Esophagus muscularis mucosa (tissue), 4 donors: ENCODE results near the gene KLC1. TPM values are rescaled to one million over a fixed set of nuclear protein-coding genes. Genes with fewer than 3 reads are reported as not detected.
A peak's percentile ranks its signal among the peaks of the same experiment; 100 is the strongest.

Source experiments
- DNase-seq: peaks from one replicate; pipeline ENCODE4 v3.0.0-alpha.2; 2017; ENCODE audit errors: extremely low spot score
- H3K27ac ChIP-seq, 4 donors: fragments of 200-600 bp; sonication (generic); replicated peaks in 1 of 4; 1 replicate in 3 of 4; 2 replicates in 1 of 4; pipeline ENCODE4 v1.5.1; 2016 to 2019; ENCODE audit warnings: mild to moderate bottlenecking in 1 of 4
- H3K27me3 ChIP-seq, 4 donors: fragments of 200-600 bp; sonication (generic); one replicate each; pipeline versions ENCODE4 v1.5.1 to v1.6.0; 2016 to 2019
- H3K36me3 ChIP-seq, 4 donors: fragments of 200-600 bp; sonication (generic); one replicate each; pipeline ENCODE4 v1.5.1; 2016 to 2019
- H3K4me1 ChIP-seq, 4 donors: fragments of 200-600 bp; sonication (generic); one replicate each; pipeline ENCODE4 v1.5.1; 2016 to 2019
- H3K4me3 ChIP-seq, 4 donors: fragments of 200-600 bp; sonication (generic); 1 replicate in 2 of 4; 2 replicates in 2 of 4; pipeline ENCODE4 v1.5.1; 2016 to 2019; ENCODE audit warnings: mild to moderate bottlenecking in 4 of 4, moderate library complexity in 1 of 4
- H3K9me3 ChIP-seq, 4 donors: fragments of 200-600 bp; sonication (generic); 1 replicate in 3 of 4; 2 replicates in 1 of 4; pipeline ENCODE4 v1.5.1; 2016 to 2019
- CTCF ChIP-seq, 3 experiments: fragments of 200-600 bp in 2 of 3; fragments of 450-650 bp in 1 of 3; sonication (generic) in 2 of 3; IDR thresholded peaks; one replicate each; pipeline ENCODE4 v1.5.1; 2017 to 2019; ENCODE audit warnings: antibody characterized with exemption in 3 of 3, mild to moderate bottlenecking in 2 of 3, moderate library complexity in 1 of 3
- EP300 ChIP-seq: sonication (generic); formaldehyde crosslinking; IDR thresholded peaks from one replicate; pipeline ENCODE4 v1.6.1; 2017; ENCODE audit warnings: antibody characterized with exemption
- POLR2A ChIP-seq: fragments of 450-650 bp; IDR thresholded peaks from one replicate; pipeline ENCODE4 v1.6.1; 2017; ENCODE audit warnings: antibody characterized with exemption, moderate library complexity, mild to moderate bottlenecking, low read depth
- POLR2AphosphoS5 ChIP-seq, 2 donors: sonication (generic); formaldehyde crosslinking; IDR thresholded peaks; one replicate each; pipeline ENCODE4 v1.6.1; 2017; ENCODE audit warnings: antibody characterized with exemption in 2 of 2
- WGBS: methylation state at CpG from one replicate; pipeline ENCODE4 v1.1.5; 2018; 5-methylcytosine and 5-hydroxymethylcytosine counted together
- intact Hi-C: fragments of 100-400 bp; cut with DNase I; formaldehyde crosslinking; loops from one replicate; pipeline ENCODE4 v1.15.1; 2023
- total RNA-seq, 4 donors: library from RNA; depleted of rRNA; stranded (reverse); fragments of >200 nt; gene quantifications; one replicate each; pipeline versions ENCODE4 v1.1.0 to v1.2.1, GENCODE V29; 2016

Gene KLC1
- total RNA-seq, 4 donors from 2014 or later: 285 to 343 (median 312) TPM

DNA sequence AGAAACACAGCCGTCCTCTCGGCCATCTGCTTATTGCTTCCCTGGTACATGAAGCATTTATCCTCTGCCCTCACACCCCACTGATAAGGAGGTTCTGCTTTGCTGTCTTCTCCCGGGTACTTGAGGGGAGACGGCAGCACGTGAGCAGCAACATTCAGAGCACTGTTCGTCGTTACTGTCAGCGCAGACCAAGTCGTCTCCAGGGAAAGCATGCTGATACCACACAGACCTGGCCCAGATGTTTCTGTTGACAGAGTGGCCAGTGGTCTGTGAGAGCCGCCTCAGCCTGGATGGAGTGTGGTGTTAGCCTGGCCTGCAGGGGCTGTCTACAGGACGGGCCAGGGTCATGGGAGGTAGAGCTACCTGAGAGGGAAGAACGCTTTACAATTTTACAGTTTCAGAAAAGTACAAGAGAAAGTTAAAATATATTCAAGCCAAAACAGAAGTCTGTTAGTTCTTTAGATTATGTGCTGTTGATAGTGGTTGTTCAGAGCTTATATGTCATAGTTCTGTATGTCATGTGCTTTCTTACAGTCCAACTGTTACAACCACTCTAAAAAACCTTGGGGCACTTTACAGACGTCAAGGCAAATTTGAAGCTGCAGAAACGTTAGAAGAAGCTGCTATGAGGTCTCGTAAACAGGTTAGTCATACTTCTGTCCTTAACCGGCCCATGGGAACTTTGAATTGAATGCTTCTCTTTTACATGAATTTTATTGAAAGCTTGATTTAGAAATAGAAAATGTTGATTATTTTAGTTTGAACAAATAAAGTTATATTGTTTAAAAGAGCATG lies 48.1 kb downstream of the KLC1 start:
- WGBS: 77% methylated on average over 16 of the region's 16 CpGs
- no peak for DNase-seq
- no peak overlapping the region for H3K4me3 ChIP-seq
- peaks cover 91 to 100% (median 100%) of the 10 kb centered on the region in 4 donors for H3K36me3 ChIP-seq
- intact Hi-C loops: no loop called here
- H3K27me3 ChIP-seq: no peaks in the 10 kb centered on the region
- no peaks in the 10 kb centered on the region for H3K9me3 ChIP-seq
- peaks cover 8 to 14% (median 11%) of the 10 kb centered on the region in 4 donors for H3K4me1 ChIP-seq
- H3K27ac ChIP-seq: no peak overlapping the region
- no peak for TF ChIP-seq POLR2A
- TF ChIP-seq CTCF (IDR thresholded peaks at IDR 0.05): no peak
- no peak for TF ChIP-seq POLR2AphosphoS5 (IDR thresholded peaks at IDR 0.05)
- no peak for TF ChIP-seq EP300

DNA sequence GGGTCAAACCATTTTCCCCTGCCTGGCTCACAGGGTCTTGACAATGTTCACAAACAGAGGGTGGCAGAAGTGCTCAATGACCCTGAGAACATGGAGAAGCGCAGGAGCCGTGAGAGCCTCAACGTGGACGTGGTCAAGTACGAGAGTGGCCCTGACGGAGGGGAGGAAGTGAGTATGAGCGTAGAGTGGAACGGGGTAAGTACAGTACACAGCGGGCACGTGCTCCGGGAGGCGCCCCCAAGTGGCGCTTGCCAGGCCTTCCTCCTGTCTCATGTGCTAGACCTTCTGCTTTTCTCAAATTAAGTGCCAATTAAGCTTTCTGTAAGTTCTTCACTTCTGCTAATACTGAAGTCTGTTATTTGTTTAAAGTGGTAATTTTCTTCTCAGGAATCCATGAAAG lies 50.3 kb downstream of the KLC1 start:
- TF ChIP-seq POLR2AphosphoS5 (IDR thresholded peaks at IDR 0.05) (no peak), EP300 (no peak), CTCF (IDR thresholded peaks at IDR 0.05) (peak; percentile 35 to 51 (median 38))
- H3K27ac ChIP-seq: peak overlapping the region; percentile 10 to 30 (median 14)
- intact Hi-C loops: no loop called here
- no peak overlapping the region for H3K4me3 ChIP-seq
- 30% methylated on average over 13 of the region's 13 CpGs for WGBS
- peaks cover 9 to 20% (median 15%) of the 10 kb centered on the region in 4 donors for H3K4me1 ChIP-seq
- DNase-seq: no peak
- peaks cover 85 to 100% (median 98%) of the 10 kb centered on the region in 4 donors for H3K36me3 ChIP-seq
- H3K9me3 ChIP-seq: no peaks in the 10 kb centered on the region
- H3K27me3 ChIP-seq: no peaks in the 10 kb centered on the region

DNA sequence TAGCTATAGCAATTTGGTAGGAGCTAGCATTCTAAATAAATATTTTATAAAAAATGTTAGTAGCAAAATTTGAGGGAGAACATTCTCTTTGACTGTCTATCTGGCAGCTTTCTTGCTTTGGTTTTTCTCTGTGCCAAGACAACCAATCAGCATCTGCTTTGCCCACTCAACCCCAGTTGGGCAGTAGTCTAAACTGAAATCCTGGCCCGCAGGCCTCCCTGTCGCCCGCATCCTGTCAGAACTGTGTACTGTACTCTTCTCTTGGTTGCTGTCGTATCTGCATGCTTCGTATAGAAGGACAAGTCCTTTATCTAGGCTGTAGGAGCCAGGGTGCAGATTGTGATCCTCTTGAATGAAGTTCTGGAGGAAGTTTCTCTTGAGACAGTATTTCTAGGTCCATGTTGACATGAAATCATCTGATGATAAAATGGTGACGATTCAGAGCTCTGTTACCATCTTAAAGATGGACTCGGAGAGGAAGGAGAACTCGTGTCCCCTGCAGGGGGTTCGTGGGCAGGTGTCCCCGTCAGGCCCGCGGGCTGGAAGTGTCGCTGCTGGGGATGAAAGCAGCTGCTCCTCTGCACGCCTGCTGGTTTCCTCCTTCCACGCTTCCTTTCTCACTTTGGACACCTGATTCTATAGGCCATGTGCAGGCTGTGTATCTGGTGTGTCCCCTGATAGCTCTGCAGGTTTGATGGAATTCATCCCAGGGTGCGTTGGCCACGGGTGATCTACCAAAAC lies 51.6 kb downstream of the KLC1 start:
- Histone ChIP-seq H3K27me3 (no peaks in the 10 kb centered on the region), H3K9me3 (no peaks in the 10 kb centered on the region), H3K4me3 (no peak overlapping the region), H3K36me3 (peaks cover 72 to 100% (median 97%) of the 10 kb centered on the region in 4 donors), H3K4me1 (peaks cover 11 to 33% (median 28%) of the 10 kb centered on the region in 4 donors), H3K27ac (no peak overlapping the region)
- DNase-seq: no peak
- intact Hi-C loops: loop anchor here (10.0 kb wide), 1 partner anchor 106 kb away; no protein-coding TSS in a partner anchor
- TF ChIP-seq CTCF (IDR thresholded peaks at IDR 0.05): no peak
- no peak for TF ChIP-seq POLR2A
- no peak for TF ChIP-seq EP300
- no peak for TF ChIP-seq POLR2AphosphoS5 (IDR thresholded peaks at IDR 0.05)
- WGBS: 81% methylated on average over 16 of the region's 17 CpGs

GRCh38 chr14:103683139-103683538 lies 54.1 kb downstream of the KLC1 start:
- intact Hi-C loops: loop anchor here (10.0 kb wide), 1 partner anchor 108 kb away; no protein-coding TSS in a partner anchor
- WGBS: 79% methylated on average over 15 of the region's 15 CpGs
- TF ChIP-seq POLR2A (no peak), POLR2AphosphoS5 (IDR thresholded peaks at IDR 0.05) (no peak), EP300 (no peak), CTCF (IDR thresholded peaks at IDR 0.05) (no peak)
- H3K36me3 ChIP-seq: peaks cover 47 to 98% (median 94%) of the 10 kb centered on the region in 4 donors
- no peaks in the 10 kb centered on the region for H3K27me3 ChIP-seq
- no peaks in the 10 kb centered on the region for H3K9me3 ChIP-seq
- H3K27ac ChIP-seq: no peak overlapping the region
- H3K4me3 ChIP-seq: no peak overlapping the region
- DNase-seq: no peak
- peaks cover 11 to 38% (median 35%) of the 10 kb centered on the region in 4 donors for H3K4me1 ChIP-seq
